GM11168 (cell line): Measurements from ENCODE around the gene SUSD5.

Experiments
- in situ Hi-C: fragments of 300-500 bp; cut with MboI; formaldehyde crosslinking; loops from one replicate; pipeline ENCODE4 v1.12.0; 2022; ENCODE audit warnings: low sequenced_read_pairs; ENCODE audit not compliant: unreplicated experiment

Gene SUSD5

GRCh38 chr3:33159234-33159633, 59.4 kb downstream of the SUSD5 start:
- in situ Hi-C loops: no loop called here

GRCh38 chr3:33155301-33155700, 63.3 kb downstream of the SUSD5 start:
- in situ Hi-C loops: no loop called here

GRCh38 chr3:33153782-33154181, 64.8 kb downstream of the SUSD5 start:
- in situ Hi-C loops: no loop called here

DNA sequence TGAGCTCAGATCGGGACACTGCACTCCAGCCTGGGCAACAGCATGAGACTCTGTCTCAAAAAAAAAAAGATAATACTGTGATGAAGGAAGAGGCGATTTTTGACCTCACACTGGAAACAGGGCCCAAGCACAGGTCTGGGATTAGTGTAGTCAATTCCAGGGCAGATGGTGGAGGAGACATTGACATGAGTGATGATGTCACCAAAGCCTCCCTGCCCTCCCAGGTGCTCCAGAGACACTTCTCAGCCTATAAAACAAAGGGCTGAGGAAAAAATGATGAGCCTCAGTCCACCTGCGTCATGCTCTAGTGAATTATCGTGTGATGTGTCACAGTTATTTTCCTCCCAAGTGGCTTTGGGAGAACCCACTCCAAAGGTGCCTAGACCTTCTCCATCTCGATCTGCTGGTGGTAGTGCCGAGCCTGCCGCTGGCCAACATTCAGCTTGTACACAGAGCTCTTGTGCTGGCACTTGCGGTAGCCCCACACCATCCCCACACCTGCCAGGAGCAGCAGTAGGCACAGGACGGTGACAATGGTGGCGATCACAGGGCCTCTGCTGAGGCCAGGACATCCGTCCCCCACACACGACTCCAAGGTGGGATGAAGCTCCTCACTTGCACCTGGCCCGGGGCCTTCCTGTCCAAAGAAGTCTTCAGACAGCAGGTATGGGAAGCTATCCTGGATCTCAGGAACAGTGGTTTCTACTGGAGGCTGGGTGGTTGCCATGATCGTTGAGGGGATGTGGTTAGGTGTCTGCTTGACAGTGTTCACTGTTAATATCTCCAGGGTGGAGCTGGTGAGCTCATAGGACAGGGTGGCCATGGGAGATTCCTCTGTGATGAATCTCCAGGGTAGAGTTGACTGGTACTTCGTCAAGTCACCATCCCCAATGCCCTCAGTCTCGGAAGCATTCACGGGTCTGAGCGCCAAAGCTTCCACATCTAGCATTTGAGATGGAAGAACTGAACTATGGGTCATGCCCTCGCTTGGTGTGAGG, 65.9 kb downstream of the SUSD5 start:
- in situ Hi-C loops: no loop called here

DNA sequence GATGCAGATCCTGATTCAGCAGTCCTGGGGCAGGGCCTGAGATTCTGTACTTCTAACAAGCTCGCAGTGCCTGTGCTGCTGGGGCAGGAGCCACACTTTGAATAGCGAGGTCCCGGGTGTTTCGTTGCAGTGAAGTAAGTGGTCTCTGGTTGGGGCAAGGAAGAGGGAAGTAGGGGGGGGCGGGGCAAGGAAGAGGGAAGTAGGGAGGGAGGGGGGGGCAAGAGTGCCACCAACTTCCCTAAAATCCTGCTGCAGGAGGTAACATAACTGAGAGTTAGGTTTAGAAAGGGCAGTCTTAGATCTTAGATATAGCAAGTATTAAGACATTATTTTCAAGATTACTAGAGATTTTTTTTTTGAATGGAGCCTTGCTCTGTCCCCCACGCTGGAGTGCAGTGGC, 69.3 kb downstream of the SUSD5 start:
- in situ Hi-C loops: no loop called here

DNA sequence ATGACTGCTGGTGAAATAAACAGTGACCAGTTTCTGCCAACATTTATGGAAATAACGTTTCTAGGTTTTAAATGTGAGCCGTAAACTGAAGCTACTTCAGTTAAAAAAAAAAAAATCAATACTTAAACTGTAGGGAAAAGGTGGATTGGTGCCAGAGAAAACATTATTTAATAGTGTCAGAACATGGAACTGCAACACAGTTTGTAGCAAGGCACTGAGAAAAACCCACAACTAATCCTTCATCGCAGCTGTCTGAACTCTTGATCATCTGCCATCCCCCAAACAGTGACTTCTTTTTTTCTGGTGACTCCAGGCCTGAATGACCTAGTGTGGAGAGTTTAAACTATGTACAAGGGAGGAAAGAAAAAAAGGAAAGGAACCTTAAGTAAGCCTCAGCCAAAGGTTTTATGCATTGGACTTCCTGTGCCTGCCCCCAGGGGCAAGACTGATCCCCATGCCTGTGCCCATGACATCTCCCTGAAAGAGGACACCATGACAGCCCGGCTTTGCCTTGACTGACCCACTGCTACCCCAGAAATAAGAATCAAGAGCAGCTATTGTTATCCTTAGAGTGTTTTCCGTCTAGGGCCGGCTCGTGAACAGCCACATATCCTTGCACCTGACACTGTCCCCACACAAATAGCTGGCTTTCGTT, 71.7 kb downstream of the SUSD5 start:
- in situ Hi-C loops: no loop called here

- in situ Hi-C loops: no loop called here
These were observed 72.6 kb downstream of the SUSD5 start for GRCh38 chr3:33145901-33146580.

- in situ Hi-C loops: no loop called here
These were observed 73.2 kb downstream of the SUSD5 start for GRCh38 chr3:33145221-33145900.

DNA sequence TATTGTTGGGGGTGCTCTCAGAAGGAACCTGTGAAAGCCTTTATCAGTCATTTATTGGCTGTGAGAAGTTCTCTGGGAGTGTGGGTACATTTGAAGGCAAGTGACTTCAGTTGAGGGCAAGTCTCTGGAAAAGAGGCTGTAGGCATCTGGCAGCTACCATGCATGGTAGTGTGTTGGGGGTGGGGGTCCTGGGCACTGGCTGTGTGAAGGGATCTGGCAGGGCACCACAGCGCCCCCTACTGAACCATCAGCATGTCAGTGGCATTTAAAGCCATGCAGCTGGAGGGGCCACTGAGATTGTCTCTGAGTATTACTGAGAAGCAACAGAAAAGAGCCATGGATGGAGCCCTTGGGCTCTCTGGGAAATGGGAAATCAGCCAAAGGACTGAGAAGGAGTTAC, 74.2 kb downstream of the SUSD5 start:
- in situ Hi-C loops: no loop called here

- in situ Hi-C loops: no loop called here
These were observed 77.6 kb downstream of the SUSD5 start for GRCh38 chr3:33141006-33141405.

DNA sequence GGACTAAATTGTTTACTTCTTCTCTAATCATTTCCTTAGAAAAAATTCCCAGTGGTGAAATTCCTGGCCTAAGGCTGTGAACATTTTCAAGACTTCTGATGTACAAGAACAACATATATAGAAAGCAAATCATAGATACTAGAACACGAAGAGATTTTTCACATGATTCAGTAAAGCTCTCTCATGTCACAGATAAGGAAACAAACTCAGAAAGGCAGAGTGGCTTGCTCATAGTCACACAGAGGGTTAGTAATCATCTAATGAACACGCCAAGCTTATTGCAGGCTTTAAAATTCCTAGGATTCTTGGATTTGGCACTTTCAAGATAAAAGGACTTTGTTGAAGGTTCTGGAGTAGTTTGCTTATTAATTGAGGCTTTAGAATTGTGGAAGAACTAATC, 78.6 kb downstream of the SUSD5 start:
- in situ Hi-C loops: loop anchor here (10.0 kb wide), 1 partner anchor 225 kb away; no protein-coding TSS in a partner anchor

DNA sequence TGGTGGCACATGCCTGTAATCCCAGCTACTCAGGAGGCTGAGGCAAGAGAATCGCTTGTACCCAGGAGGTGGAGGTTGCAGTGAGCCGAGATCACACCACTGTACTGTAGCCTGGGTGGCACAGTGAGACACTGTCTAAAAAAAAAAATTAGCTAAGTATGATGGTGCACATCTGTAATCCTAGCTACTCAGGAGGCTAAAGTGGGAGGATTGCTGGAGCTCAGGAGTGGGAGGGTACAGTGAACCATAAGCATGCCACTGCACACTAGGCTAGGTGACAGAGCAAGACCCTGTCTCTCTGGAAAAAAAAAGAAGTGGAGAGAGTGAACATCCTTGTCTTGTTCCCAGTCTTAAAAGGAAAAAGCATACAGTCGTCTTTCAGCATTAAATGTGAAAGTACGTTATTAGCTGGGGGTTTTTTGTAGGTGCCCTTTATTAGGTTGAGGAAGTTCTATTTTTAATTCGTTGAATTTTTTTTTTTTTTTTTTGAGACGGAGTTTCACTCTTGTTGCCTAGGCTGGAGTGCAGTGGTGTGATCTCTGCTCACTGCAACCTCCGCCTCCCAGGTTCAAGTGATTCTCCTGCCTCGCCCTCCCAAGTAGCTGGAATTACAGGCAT, 79.5 kb downstream of the SUSD5 start:
- in situ Hi-C loops: loop anchor here (10.0 kb wide), 1 partner anchor 226 kb away; no protein-coding TSS in a partner anchor

DNA sequence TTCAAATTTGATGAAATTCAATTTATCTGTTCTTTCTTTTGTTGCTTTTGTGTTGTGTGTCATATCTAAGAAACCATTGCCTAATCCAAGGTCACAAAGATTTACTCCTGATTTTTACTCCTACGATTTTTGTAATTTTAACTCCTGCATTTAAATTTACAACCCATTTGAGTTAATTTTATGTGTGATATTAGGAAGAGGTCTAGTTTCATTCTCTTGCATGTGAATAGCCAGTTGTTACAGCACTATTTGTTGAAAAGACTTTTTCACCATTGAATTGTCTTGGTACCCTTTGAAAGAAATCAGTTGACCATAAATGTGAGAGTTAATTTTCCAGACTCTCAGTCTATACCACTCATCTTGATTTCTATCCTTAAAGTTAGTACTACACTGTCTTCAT, 80.9 kb downstream of the SUSD5 start:
- in situ Hi-C loops: loop anchor here (10.0 kb wide), 1 partner anchor 227 kb away; no protein-coding TSS in a partner anchor

GRCh38 chr3:33134026-33134625, 84.5 kb downstream of the SUSD5 start:
- in situ Hi-C loops: loop anchor here (10.0 kb wide), 1 partner anchor 231 kb away; no protein-coding TSS in a partner anchor

GRCh38 chr3:33132019-33132360, 86.6 kb downstream of the SUSD5 start:
- in situ Hi-C loops: loop anchor here (10.0 kb wide), 1 partner anchor 233 kb away; no protein-coding TSS in a partner anchor

DNA sequence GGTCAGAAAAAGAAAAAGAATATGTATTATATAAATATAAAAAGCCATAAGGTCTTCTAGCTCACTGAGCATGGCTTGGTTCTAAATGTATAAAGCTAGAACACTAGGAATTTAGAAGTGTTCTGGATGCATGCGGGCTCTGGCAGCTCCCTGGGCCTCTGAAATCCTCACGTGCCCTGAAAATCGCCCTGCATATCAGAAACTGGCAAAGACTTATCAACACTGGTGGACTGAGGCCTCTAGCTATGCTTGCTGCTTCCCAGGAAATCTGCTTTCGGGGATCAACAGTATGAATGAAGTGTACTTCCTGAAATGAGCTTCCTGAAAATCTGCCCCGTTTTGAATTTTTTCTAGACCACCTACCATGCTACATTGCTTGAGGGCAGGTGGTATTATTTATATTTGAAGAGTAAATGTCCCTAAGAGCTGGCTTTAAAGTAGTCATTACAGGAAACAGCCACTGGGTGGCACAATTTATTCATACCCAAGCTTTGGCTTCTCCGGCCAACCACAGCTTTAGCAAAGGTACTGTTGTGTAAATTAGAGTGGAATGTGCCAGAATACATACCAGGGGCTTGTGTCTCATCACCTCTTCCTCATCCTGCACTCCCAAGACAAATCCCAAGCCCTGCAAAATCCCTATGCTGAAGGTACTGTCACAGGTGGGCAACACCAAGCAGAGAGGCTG, 87.1 kb downstream of the SUSD5 start:
- in situ Hi-C loops: loop anchor here (10.0 kb wide), 1 partner anchor 233 kb away; no protein-coding TSS in a partner anchor

DNA sequence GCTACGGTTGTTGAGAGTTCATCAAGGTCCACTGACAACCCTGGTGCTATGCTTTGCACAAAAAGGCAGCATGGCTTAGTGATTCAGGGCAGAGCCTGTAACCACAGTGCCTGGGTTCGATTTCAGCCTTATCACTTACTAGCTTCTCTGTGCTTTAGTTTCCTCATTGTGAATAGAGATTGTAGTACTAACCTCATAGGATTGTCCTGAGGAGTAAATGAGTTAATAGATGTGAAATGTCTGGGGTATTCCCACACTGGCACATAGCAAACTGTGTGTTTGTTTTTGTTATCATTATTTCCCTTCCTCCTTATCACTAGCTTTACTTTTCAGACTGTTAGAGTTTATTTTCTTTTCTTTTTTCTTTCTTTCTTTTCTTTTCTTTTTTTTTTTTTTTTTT, 88.5 kb downstream of the SUSD5 start:
- in situ Hi-C loops: loop anchor here (10.0 kb wide), 1 partner anchor 235 kb away; no protein-coding TSS in a partner anchor

DNA sequence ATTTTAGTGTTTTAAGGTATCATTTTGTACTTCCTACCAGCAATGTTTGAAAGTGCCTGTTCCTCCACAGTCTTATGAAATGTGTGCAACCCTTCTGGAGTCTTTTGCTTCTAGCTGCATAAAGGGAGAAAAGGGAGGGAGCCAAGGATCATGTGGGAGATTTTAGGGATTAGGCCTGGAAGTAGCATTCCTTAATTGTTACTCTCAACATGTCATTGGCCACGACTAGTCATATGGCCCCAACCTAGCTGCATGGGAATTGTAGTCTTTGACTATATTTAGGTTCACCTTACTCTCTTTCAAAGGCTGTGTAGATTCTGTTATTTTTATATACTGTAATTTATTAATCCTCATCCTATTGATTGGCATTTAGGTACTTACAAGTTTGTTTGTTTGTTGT, 89.9 kb downstream of the SUSD5 start:
- in situ Hi-C loops: loop anchor here (10.0 kb wide), 1 partner anchor 656 kb away; no protein-coding TSS in a partner anchor
